GM12801 (cell line): ENCODE data around the gene R3HDM1.

Experiments used
- TF ChIP-seq, protein P1 (sequence below): IDR thresholded peaks from one replicate; pipeline ENCODE4 v1.5.1; 2011; ENCODE audit warnings: control low read depth; ENCODE audit not compliant: insufficient read length; ENCODE audit errors: extremely low read depth

The R3HDM1 gene

DNA sequence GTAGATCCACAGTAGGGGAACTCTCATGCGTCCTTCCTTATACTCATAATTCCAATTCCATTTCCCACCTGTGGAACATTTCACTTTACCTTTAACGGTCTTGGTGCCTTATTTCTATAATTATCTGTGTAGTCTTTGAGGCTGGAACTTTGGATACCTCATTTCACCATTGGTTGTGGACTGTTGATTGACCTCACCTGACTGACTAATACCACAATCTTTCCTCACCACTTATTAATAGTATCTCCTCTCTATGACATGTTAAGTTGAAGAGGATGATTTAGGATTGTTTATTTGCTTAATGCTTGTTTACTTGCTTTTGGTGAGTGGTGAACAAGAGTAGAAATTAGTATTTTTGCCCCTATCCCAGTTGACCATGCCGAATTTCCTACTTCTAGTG lies 50.0 kb downstream of the R3HDM1 start:
- TF ChIP-seq, protein P1, sequence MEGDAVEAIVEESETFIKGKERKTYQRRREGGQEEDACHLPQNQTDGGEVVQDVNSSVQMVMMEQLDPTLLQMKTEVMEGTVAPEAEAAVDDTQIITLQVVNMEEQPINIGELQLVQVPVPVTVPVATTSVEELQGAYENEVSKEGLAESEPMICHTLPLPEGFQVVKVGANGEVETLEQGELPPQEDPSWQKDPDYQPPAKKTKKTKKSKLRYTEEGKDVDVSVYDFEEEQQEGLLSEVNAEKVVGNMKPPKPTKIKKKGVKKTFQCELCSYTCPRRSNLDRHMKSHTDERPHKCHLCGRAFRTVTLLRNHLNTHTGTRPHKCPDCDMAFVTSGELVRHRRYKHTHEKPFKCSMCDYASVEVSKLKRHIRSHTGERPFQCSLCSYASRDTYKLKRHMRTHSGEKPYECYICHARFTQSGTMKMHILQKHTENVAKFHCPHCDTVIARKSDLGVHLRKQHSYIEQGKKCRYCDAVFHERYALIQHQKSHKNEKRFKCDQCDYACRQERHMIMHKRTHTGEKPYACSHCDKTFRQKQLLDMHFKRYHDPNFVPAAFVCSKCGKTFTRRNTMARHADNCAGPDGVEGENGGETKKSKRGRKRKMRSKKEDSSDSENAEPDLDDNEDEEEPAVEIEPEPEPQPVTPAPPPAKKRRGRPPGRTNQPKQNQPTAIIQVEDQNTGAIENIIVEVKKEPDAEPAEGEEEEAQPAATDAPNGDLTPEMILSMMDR: no peak

DNA sequence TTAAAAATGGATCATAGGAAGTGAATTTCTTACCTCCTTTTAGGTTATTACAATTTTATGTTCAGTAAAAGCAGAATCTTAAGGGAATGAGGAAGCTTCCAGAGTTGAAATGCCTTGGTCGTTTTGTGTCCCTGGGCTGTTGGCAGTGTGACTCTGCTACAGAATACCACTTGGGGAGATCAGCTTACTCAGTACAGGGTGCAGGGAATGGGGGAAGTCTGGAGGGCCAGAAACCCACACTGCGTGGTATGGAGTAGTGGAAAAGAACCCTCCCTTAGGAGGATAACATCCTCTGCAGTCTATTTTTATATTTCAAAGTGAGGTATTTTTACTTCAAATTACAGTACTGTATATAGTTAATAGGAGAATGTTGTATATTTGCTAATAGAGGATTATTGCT lies 51.1 kb downstream of the R3HDM1 start:
- TF ChIP-seq, protein P1: no peak

DNA sequence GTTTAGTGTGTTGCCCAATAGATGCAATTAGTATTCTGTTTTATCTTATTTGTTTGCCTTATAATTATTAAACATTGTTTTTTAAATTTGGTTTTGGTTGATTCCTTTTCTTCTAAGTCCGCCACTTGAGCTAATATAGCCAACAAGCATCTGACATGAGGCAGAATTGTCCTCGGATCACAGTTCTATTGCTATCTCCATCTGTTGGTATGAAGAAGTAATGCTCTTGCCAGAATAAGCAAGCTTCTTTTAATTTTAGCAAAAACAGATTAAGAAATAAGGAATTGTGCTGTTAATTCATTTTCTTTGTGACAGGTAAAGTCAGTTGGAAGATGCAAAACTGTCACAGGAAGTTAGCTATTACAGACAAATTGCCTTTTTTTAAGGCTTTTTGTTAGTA lies 54.3 kb downstream of the R3HDM1 start:
- TF ChIP-seq, protein P1: no peak

DNA sequence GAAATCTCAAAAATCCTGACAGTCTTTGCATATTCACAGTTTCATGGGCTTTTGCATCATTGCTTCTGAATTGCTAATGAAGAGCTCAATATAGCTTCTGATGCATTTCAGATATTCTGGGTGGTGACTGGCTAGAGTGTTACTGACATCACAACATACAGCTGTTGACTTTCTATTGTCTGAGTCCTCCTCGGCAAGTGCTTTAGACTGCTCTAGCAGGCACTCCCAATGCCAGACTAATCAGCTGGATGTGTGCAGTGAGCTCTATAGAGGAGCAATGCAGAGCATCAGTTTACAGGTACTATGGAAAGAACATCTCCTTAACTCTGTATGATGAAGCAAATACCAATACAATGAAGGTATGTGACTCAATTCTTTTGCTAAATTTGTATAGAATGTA lies 54.9 kb downstream of the R3HDM1 start:
- TF ChIP-seq, protein P1: no peak

DNA sequence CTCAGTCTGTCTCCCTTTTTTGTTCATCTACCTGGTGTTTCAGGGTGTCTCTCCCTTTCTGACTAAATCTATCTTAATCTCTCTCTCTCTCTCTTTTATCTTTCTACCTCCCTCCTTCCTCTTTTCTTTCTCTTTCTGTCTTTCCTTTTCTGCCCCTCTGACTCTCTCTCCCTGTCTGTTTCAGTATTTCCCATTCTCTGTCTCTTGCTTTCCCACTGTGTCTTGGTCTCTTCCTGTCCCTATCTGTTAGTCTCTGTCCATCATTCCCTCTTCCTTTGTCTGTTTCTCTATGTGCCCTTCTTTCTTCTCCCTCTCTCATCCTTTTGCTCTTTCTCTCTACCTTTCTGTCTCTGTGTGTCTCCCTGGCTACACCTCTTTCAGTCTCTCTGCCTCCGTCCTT lies 56.7 kb downstream of the R3HDM1 start:
- TF ChIP-seq, protein P1: no peak

DNA sequence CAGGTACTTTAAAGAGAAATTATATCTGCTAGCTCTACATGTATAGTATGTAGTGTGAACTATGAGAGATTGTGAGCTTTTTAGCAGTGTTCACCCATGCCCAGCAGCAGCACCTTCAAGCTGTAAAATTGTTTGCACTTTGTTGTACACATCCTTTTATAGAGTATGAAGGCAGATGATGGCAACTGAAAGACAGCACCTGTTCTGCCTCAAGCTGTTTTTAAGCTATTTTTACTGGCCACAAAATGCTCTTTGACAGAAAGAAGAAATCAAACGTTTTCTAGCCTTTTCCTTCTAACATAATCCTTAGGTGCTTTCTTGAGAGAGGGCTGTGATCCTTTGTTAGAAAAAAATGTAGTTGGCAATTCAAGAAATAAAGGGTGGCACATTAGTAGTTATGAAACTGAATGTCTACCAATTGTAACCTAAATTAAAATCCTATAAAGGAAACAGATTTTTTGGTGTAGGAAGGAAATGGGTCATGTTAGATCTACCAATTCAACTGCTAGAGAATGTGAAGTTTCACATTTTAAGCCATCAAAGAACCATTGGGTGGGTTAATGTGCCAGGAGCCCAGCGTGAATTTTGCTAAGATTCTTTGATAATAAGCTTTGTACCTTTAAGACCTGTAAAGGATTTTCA lies 59.5 kb downstream of the R3HDM1 start:
- TF ChIP-seq, protein P1: no peak

DNA sequence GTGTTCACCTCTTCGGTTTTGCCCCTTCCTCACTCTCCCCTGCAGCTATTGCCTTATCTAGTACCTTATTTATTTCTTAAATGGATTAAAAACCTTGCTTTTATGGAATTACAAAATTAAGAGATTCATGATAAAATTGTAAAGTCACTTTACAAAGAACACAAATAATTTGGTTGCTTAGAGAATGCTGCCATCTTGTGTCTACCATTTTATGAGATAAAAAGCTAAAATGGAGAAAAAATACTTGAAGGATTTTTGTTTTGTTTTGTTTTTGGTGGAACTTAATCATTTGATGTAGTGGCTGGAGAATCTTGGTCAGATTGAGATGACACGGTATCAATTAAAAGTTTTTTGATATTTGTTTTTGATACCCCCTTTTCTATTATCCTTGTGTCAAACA lies 69.6 kb downstream of the R3HDM1 start:
- TF ChIP-seq, protein P1: no peak
